GM18867 (cell line): ENCODE data around the gene APP.

Experiments used
- ATAC-seq: cut with Tn5 transposase; IDR thresholded peaks from one replicate; pipeline ENCODE4 v1.9.1; 2021; ENCODE audit warnings: mild to moderate bottlenecking, moderate library complexity; ENCODE audit not compliant: unreplicated experiment

The APP gene

DNA sequence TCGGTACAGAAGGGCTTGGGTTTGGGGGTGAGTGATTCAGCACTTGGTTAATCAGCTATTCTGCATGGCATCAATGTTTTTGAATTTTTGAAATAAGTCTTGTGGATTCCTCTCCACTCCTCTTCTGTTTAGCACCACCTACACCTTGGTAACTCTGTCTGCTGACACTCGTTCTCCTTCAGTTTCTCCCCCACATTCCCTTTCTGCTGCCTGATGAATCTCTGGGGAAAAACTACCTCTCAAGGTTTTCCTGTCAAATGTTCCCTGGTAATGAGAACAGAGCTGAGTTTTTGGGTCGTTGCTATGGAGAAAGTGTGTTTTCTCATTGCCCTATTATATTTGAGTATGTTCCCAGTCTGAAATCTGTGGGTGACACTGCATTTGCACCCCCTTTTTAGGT lies 327.6 kb downstream of the APP start:
- no peak for ATAC-seq

DNA sequence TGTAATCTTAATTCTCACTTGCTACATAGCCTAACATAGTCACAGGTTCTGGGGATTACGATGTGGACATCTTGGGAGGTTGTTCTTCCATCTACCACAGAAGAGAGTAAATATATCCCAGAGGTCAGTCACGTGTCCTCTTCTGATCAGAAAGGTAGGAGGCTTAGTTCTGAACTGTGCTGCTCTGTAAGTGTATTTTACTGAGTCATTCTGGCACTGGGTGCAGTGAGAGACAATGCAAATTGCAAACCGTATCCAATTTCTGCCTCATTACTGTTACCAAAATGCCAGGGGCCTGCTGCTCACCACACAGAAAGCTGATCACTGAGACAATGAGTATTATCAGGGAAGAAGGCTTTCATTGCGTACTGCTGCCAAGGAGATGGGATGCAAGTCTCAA lies 331.8 kb downstream of the APP start:
- no peak for ATAC-seq

DNA sequence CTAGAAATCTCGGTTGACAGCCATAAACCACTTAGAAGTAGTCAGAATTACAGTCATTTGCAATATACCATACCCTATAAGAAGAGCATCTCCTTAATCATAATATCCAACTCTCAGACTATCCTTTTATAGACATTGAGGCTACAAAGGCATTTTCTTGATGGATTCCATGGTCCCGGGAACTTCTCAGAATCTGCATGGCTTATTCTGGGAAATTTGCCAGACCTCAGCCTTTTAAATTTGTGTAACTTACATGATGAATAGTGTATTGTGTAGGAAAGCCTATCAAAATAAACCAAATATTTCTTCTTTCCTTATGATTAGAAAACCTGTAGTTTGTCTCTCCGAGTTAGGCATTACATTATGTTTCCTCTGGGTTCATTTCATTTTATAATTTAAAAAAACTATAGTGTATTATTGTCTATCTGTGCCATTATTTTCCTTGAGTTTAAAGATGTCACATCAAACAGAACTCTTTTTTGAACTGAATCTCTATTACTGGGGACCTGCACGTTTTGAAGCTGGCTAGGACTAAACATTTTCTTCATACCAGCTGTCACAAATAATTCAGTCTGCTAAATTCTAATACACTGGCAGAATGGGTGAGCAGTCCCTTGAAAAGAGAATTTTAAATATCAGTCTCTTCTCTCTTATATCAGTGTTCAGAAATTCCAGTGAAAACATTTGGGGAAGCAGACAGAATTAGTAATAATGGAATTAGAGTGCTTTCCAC lies 332.9 kb downstream of the APP start:
- ATAC-seq, result no peak

DNA sequence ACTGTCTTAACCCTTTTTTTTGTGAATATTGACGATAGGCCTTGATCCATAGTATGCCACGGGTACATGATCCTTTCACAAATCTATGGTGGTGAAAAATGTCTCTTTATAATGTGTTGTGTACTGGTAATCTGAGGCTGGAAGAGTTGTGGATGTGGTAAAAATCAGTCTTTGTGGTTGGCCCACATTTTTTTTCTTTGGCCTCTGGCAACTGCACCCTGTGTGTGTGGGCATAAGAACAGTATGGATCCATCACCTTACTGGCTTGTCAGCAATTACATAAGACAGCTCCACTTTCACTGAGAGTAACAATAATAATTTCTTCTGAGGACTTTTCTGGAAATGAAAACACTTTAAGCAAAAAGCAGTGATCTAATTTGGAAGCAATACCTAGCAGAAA lies 334.2 kb downstream of the APP start:
- no peak for ATAC-seq

DNA sequence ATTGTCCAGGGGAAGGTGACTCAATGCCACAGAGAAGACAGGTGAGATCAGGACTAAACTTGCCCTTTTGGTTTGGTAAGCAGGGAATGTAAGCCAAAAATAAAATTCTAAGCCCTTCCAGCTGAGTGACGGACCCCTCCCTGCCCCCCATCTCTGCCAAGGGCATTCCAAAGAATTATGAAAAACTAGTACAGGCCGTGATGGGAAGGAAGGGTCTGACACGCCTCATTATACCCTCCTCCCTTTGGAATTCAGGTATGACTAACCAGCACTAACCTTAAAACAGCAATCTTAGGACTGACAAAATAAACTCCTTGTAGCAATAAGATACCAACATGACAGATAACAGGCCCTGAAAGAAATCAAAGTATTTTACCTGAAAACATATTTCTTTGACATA lies 336.2 kb downstream of the APP start:
- ATAC-seq, result no peak

DNA sequence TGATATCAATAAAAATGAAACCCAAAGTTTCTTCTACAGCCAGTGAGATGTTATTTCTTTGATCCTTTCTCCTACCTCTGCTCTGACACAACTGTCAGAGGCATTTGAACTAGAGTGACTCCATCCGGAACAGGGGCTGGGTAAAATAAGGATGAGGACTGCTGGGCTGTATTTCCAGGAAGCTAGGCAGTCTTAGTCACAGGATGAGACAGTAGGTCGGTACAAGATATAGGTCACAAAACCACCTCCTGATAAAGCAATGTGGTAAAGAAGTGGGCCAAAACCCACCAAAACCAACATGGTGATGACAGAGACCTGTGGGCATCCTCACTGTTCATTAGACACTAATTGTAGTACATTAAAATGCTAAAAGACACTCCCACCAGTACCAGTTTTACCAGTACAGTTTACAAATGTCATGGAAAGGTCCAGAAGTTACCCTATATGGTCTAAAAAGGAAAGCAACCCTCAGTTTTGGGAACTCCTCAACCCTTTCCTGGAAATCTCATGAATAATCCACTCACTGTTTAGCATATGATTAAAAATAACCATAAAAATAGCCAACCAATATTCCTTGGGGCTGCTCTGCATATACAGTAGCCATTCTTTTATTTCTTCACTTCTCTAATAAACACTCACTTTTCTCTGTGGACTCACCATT lies 339.1 kb downstream of the APP start:
- ATAC-seq, result no peak
